GM21381 (cell line): ENCODE measurements around the gene PRKAG2.
A peak's percentile ranks its signal among the peaks of the same experiment; 100 is the strongest.
"Not testable (repeated sequence)": the region's sequence is repeated elsewhere in the genome, so short reads cannot be mapped to it uniquely, and the experiment has no call there.

Experiments used
- ATAC-seq: cut with Tn5 transposase; IDR thresholded peaks from one replicate; pipeline ENCODE4 v1.9.1; 2021; ENCODE audit warnings: mild to moderate bottlenecking, moderate library complexity; ENCODE audit not compliant: unreplicated experiment

The PRKAG2 gene

GRCh38 chr7:151876899-151877777, at the start of gene PRKAG2:
PRKAG2 (minus strand) TSS chr7:151877115; CDS start chr7:151876620, 495 bp downstream.
- ATAC-seq: peak; percentile 55

DNA sequence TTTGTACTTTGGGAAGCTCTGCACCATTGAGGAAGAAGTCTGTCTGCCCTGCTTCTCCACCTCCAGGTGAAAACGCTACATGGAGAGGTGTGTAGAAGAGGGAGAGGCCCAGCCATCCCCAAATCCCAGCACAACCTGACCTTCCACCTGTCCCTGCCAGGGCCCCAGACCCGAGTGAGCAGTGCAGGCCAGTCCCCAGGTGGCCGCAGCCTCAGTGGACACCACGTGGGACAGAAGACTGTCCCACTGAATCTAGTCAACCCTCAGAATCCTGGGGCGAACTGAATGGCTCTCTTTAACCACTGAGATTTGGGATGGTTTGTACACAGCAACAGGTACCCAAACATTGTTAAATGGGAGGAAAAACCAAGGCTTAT, 49.4 kb upstream of the PRKAG2 start:
- ATAC-seq: no peak

GRCh38 chr7:151925446-151926335, 48.8 kb upstream of the PRKAG2 start:
- no peak for ATAC-seq

GRCh38 chr7:151924508-151924907, 47.6 kb upstream of the PRKAG2 start:
- no peak for ATAC-seq

- no peak for ATAC-seq
Measured at GRCh38 chr7:151924001-151924400, 47.1 kb upstream of the PRKAG2 start.

GRCh38 chr7:151923097-151923876, 46.4 kb upstream of the PRKAG2 start:
- no peak for ATAC-seq

DNA sequence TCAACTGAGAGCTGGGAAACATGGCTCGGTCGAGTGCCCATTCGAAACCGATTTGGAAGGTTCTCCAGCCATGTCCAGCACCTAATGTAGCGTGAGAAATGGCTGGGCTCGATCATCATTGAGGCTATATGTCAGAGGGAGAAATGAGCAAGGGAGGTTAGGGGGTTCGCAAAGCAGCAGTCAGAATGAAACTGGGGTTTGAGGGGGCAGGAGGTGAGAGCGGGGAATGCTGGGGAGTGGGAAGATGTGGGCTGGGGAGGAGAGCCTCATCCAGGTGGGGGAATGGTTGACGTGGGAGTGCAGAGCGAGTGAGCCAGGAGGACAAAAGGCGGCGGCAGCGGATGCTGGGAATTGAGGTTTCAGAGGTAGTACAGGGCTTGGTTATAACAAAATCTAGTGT, 44.5 kb upstream of the PRKAG2 start:
- no peak for ATAC-seq

DNA sequence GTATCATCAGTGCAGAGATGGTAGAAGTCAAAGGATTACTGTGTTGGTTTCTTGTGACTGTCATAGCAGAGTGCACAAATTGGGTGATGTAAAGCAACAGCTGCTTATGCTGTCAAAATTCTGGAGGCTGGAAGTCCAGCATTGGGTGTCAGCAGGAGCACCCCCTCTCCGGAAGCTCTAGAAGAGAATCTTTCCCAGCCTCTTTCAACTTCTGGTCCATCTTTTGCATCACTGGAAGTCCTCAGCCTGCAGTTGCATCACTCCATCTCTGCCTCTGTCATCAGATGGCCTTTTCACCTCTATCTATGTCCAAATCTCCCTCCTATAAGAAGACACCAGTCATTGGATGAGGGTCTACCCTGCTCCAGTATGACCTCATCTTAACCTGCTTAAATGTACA, 43.6 kb upstream of the PRKAG2 start:
- ATAC-seq: no peak

DNA sequence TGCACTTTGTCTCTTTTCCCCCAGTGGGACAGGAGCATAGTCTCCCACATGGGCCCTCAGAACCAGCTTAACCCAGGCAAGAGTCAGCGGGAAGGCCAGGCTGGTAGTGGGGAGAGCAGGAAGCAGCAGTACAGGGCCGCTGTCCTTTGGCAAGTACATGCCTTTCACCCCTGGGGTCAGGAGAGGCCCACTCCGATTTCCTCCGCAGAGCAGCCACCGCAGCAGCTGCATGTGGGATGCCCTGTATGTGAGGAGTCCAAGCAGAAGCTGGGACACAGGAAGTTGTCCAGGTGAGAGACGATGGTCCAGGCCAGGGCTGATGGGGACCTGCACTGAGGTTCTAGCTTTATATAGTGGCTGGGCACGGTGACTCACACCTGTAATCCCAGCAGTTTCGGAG, 42.7 kb upstream of the PRKAG2 start:
- ATAC-seq: no peak

DNA sequence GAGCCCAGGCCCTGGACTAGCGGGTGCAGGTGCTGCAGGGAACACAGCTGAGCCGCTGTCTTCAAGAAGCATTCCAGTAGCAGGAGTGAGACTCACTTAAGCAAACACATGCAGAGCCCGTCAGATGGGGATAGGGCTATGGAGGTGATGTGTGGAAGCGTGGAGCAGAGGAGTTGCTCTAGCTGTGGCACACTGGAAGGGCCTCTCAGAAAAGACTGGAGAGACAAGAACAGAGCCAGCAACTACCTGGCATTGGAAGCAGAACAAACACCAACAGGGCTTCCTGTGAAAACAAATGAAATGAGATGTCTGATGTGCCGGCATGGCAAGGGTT, 41.6 kb upstream of the PRKAG2 start:
- ATAC-seq: no peak

DNA sequence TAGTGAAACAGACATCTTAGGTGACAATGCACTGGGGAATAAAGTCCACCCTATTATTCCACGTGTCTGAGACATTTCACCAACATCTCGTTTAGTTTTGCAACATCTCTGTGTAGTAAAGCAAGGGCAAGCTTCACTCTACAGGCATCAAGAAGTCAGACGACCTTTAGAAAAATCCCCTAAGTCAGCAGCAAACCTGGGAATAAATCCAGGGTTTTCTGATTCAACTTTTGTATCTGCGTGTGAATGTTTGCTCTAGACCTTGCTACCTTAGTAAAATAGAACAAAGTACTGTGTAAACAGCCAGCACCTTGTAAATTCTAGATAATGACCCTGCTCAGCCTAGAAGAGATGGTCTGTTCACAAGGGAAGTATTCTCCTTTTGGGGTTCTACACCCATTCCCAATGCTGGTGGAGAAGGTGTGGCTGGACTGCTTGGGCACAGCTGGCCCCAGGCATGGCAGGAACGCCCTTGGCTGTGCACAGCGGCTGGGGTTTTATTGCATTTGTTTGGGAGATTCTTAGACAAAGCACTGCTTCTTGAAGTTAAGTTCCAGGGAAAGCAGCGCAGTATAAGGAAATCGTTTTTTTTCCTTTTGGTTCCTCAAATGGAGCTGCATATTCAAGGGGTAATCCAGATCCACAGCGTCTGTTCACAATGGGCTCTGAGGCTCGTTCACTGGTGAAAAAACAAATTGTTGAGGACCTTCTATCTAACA, 41.0 kb upstream of the PRKAG2 start:
- no peak for ATAC-seq

DNA sequence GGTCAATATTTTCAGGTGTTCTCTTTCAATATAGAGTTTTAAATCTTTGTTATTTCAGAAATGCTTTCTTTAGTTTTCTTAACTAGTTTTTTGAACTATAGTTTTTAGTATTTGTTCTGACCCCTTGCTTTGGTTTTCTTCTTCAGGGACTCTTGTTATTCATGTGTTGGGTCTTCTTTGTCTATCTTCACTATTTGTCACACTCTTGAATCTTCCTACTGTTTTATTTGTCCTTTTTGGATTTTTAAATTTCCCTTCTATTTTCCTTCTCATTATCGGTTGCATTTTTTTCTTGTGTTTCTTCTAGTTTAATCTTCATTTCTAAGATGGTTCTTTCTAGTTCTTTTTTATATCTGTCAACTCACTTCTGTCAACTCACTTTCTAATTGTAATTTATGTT, 37.1 kb upstream of the PRKAG2 start:
- ATAC-seq: no peak

DNA sequence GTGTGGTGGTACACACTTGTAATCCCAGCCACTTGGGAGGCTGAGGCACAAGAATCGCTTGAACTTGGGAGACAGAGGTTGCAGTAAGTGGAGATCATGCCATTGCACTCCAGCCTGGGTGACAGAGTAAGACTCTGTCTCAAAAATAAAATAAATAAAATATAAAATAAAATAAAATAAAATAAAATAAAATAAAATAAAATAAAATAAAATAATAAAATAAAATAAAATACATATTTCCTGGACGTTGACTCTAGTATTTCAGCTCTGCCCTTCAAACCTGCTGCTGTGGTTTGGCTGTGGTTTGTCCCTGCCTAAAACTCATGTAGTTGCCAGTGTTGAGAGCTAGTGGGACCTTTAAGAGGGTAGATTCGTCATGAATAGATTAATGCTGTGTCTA, 33.7 kb upstream of the PRKAG2 start:
- not testable (repeated sequence) for ATAC-seq

DNA sequence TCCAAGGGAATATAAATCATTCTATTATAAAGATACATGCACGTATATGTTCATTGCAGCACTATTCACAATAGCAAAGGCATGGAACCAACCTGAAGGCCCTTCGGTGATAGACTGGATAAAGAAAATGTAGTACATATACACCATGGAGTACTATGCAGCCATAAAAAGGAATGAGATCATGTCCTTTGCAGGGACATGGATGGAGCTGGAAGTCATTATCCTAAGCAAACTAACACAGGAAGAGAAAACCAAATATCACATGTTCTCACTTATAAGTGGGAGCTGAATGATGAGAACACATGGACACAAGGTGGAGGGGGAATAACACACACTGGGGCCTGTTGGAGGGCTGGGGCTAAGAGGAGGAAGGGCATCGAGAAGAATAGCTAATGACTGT, 30.2 kb upstream of the PRKAG2 start:
- ATAC-seq: not testable (repeated sequence)

- ATAC-seq: no peak
Measured at GRCh38 chr7:151905766-151906165, 28.9 kb upstream of the PRKAG2 start.

- ATAC-seq: no peak
Measured at GRCh38 chr7:151905353-151905752, 28.4 kb upstream of the PRKAG2 start.

GRCh38 chr7:151904270-151904669, 27.4 kb upstream of the PRKAG2 start:
- ATAC-seq: no peak

GRCh38 chr7:151903249-151904032, 26.5 kb upstream of the PRKAG2 start:
- ATAC-seq: no peak

- no peak for ATAC-seq
Measured at GRCh38 chr7:151902311-151902710, 25.4 kb upstream of the PRKAG2 start.

GRCh38 chr7:151901828-151902227, 24.9 kb upstream of the PRKAG2 start:
- ATAC-seq: no peak
